Bronchial epithelial cell (primary cell): ENCODE measurements around the gene EIF4E. TPM values are rescaled to one million over a fixed set of nuclear protein-coding genes. Genes with fewer than 3 reads are reported as not detected.
A peak's percentile ranks its signal among the peaks of the same experiment; 100 is the strongest.

ENCODE experiments used
- DNase-seq: peaks from one replicate; pipeline ENCODE4 v3.0.0-alpha.2; 2010; ENCODE audit warnings: low read depth
- FAIRE-seq: peaks from 2 replicates; lab custom pipeline; 2011; peaks lifted over from hg19 to GRCh38; lab: Jason Lieb, UNC
- H3K27me3 ChIP-seq: 2 replicates; pipeline ENCODE4 v1.5.1; 2011; ENCODE audit warnings: low read length; ENCODE audit not compliant: control insufficient read depth, insufficient read depth
- H3K36me3 ChIP-seq: 2 replicates; pipeline ENCODE4 v1.5.1; 2011; ENCODE audit warnings: low read length; ENCODE audit not compliant: control insufficient read depth, insufficient read depth
- H3K4me3 ChIP-seq: 2 replicates; pipeline ENCODE4 v1.5.1; 2011; ENCODE audit warnings: mild to moderate bottlenecking, low read depth, low read length, control low read depth
- CTCF ChIP-seq: IDR thresholded peaks from 2 replicates; pipeline ENCODE4 v1.5.1; 2011; ENCODE audit warnings: mild to moderate bottlenecking, moderate library complexity, low read length, control low read depth, inconsistent platforms; ENCODE audit not compliant: insufficient read depth, severe bottlenecking
- total RNA-seq: library from RNA; depleted of rRNA; stranded (reverse); fragments of >200 nt; gene quantifications from 2 replicates; pipeline ENCODE4 v1.2.1, GENCODE V29; 2014

Gene EIF4E
- total RNA-seq, 1 donor from 2014 or later, result 237 TPM

GRCh38 chr4:98966926-98967325 lies 38.0 kb upstream of the EIF4E start:
- no peak for DNase-seq
- Histone ChIP-seq H3K4me3 (no peak overlapping the region), H3K27me3 (no peaks in the 10 kb centered on the region), H3K36me3 (no peaks in the 10 kb centered on the region)
- FAIRE-seq, result no peak
- TF ChIP-seq CTCF, result no peak

- DNase-seq (peak; percentile 93), FAIRE-seq (no peak)
- no peak for TF ChIP-seq CTCF
- Histone ChIP-seq H3K4me3 (no peak overlapping the region), H3K27me3 (no peaks in the 10 kb centered on the region), H3K36me3 (no peaks in the 10 kb centered on the region)
These were observed 34.9 kb upstream of the EIF4E start for GRCh38 chr4:98963538-98964433.

DNA sequence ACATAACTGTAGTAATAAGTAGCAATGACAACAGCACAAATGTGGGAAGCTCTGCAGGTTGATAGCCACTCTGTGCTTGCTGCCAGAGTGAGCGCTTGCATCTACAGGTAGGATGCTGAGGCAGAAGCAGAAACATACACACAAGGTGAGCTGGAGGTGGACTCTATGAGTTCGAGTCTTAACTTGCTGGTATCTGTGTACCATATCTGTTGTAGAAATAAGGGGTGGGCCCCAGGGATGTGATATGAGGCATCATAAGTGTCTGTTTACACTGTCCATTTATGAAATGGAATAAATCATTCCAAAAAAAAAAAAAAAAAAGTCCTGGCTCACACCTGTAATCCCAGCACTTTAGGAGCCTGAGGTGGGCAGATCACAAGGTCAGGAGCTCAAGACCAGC lies 32.8 kb upstream of the EIF4E start:
- no peak for FAIRE-seq
- DNase-seq, result peak; percentile 51
- no peaks in the 10 kb centered on the region for H3K27me3 ChIP-seq
- H3K36me3 ChIP-seq, result no peaks in the 10 kb centered on the region
- no peak overlapping the region for H3K4me3 ChIP-seq
- TF ChIP-seq CTCF, result no peak

DNA sequence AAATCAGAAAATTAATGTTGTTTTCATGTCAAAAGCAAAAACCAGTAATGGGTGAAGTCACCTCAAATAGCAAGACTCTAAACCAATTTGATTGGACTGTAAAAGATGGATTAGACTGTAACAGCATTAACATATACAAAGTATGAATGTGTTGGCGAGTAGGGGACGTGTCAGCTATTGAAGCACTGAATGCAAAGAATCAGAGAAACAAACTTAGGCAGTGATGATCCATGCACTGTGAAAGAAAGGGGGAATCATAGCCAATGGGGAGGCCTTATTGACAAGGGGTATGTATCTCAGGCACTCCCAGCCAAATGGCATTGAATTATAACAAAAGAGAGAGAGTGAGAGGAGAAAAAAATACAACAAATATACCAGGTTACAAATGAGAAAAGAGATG lies 30.5 kb upstream of the EIF4E start:
- Histone ChIP-seq H3K27me3 (no peaks in the 10 kb centered on the region), H3K4me3 (no peak overlapping the region), H3K36me3 (no peaks in the 10 kb centered on the region)
- DNase-seq (no peak), FAIRE-seq (no peak)
- TF ChIP-seq CTCF, result no peak

- FAIRE-seq (no peak), DNase-seq (no peak)
- H3K4me3 ChIP-seq, result no peak overlapping the region
- no peak for TF ChIP-seq CTCF
- no peaks in the 10 kb centered on the region for H3K36me3 ChIP-seq
- no peaks in the 10 kb centered on the region for H3K27me3 ChIP-seq
These were observed 29.1 kb upstream of the EIF4E start for GRCh38 chr4:98958065-98958464.

- Histone ChIP-seq H3K27me3 (no peaks in the 10 kb centered on the region), H3K36me3 (no peaks in the 10 kb centered on the region), H3K4me3 (no peak overlapping the region)
- TF ChIP-seq CTCF, result no peak
- FAIRE-seq, result no peak
- DNase-seq, result no peak
These were observed 26.3 kb upstream of the EIF4E start for GRCh38 chr4:98955229-98955628.
